SK-N-SH (cell line): Measurements from ENCODE around the gene SH3TC1.

Source experiments
- ELF1 ChIP-seq: IDR thresholded peaks from 2 replicates; pipeline ENCODE4 v1.4.0; 2012
- EZH2phosphoT487 ChIP-seq: fragments of 200-600 bp; sonication (generic); IDR thresholded peaks from 2 replicates; pipeline ENCODE4 v1.6.1; 2017; ENCODE audit warnings: low read depth, mixed run types, mild to moderate bottlenecking, antibody characterized with exemption, moderate library complexity, borderline replicate concordance
- JUND ChIP-seq: IDR thresholded peaks from 2 replicates; pipeline ENCODE4 v1.4.0; 2012
- POLR2AphosphoS5 ChIP-seq: IDR thresholded peaks from 2 replicates; pipeline ENCODE4 v1.6.1; 2012; ENCODE audit warnings: low read depth, low read length
- RFX5 ChIP-seq: IDR thresholded peaks from 2 replicates; pipeline ENCODE4 v1.6.1; 2012; ENCODE audit warnings: mild to moderate bottlenecking, improper control_type of control experiment, low read length
- TF ChIP-seq, protein P1 (sequence below): fragments of 200-600 bp; sonication (generic); IDR thresholded peaks from 2 replicates; pipeline ENCODE4 v1.6.1; 2017; ENCODE audit warnings: antibody characterized with exemption, mild to moderate bottlenecking, moderate library complexity
- TF ChIP-seq, protein P2 (sequence below): fragments of 150-350 bp; IDR thresholded peaks from 2 replicates; pipeline ENCODE4 v1.6.1; 2017; ENCODE audit warnings: antibody characterized with exemption, low read length, low read depth, borderline replicate concordance

GRCh38 chr4:8198206-8198905, 734 bp upstream of the SH3TC1 start:
- TF ChIP-seq, protein P1, sequence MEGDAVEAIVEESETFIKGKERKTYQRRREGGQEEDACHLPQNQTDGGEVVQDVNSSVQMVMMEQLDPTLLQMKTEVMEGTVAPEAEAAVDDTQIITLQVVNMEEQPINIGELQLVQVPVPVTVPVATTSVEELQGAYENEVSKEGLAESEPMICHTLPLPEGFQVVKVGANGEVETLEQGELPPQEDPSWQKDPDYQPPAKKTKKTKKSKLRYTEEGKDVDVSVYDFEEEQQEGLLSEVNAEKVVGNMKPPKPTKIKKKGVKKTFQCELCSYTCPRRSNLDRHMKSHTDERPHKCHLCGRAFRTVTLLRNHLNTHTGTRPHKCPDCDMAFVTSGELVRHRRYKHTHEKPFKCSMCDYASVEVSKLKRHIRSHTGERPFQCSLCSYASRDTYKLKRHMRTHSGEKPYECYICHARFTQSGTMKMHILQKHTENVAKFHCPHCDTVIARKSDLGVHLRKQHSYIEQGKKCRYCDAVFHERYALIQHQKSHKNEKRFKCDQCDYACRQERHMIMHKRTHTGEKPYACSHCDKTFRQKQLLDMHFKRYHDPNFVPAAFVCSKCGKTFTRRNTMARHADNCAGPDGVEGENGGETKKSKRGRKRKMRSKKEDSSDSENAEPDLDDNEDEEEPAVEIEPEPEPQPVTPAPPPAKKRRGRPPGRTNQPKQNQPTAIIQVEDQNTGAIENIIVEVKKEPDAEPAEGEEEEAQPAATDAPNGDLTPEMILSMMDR, result no peak
- TF ChIP-seq POLR2AphosphoS5 (no peak), JUND (no peak), ELF1 (no peak), RFX5 (no peak), EZH2phosphoT487 (no peak)
- TF ChIP-seq, protein P2, sequence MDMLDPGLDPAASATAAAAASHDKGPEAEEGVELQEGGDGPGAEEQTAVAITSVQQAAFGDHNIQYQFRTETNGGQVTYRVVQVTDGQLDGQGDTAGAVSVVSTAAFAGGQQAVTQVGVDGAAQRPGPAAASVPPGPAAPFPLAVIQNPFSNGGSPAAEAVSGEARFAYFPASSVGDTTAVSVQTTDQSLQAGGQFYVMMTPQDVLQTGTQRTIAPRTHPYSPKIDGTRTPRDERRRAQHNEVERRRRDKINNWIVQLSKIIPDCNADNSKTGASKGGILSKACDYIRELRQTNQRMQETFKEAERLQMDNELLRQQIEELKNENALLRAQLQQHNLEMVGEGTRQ, result no peak
